GM19463 (cell line): Measurements from ENCODE around the gene KATNAL2.
"Not testable (repeated sequence)": the region's sequence is repeated elsewhere in the genome, so short reads cannot be mapped to it uniquely, and the experiment has no call there.

Experiments used
- ATAC-seq: cut with Tn5 transposase; IDR thresholded peaks from one replicate; pipeline ENCODE4 v1.9.1; 2021; ENCODE audit warnings: mild to moderate bottlenecking, moderate library complexity; ENCODE audit not compliant: unreplicated experiment

The KATNAL2 gene

DNA sequence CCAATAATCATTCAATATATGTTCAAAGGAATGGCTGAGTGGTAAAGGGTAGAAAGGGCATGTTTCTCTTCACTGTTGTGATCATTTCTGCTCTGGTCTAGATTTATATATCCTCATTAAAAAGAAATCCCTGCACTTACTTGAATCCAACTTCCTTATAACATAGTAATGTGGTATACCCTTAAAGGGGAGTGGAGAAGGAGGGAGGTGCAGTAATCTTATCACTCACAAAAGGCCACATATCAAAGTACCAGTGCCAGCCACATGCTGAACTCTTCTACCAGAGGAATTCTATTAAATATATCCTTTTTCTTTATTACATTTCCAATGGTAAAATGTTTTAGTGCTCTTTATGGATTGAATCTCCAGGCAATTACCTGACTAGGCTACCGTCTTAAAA, 3.3 kb downstream of the KATNAL2 start:
- ATAC-seq, result no peak

DNA sequence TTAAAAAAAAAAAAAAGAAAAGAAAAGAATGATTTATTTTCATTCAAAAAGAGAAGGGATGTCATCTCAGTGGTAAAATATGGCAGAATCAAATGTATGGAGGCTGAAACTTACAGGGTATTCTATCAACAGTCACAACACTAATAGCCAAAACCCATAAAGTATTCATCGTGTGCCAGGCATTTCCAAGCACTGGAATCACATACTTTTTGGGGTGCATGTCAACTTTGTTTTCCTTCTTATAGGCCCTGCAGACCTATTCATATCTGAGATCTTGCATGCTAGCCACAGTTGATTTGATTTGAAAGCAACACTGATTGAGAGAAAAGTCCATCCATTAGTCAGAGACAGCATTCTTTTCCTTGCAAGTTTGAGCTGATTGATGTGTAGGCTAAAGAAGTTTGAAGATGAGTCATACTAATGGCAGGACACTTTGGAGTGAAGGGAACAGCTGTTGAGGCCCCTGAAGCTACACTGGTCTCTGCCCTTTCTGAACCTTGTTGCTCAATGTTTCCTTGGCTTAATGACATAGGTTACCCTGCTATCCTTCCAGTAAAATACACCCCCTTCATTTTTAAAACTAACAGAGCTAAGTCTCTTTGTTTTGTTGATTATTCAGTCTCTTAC, 22.0 kb downstream of the KATNAL2 start:
- ATAC-seq, result no peak

DNA sequence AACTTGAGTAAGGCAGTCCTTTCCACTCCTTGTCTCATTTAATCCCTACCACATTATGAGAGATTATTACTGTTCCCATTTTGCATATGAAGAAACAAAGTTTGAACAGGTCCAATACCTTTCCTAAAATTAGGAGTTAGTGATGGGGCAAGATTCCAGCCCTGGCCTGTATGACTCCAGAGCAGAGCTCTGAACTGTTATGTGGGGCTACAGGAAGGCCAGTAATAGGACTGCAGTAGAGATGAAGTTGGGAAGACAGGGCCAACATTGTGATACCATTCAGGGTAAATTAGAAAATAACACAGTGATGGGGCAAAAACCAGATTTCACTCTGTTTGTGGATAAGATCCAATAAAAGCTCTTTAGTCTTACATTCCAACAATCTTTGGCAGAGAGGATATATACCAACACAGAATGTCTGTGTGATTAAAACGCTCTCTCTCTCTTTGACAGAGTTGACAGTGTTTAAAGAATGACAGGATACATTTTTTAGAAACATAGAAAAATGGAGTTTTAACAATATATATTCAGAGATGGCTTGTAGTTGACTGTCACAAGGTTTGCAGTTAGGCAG, 22.7 kb downstream of the KATNAL2 start:
- no peak for ATAC-seq

DNA sequence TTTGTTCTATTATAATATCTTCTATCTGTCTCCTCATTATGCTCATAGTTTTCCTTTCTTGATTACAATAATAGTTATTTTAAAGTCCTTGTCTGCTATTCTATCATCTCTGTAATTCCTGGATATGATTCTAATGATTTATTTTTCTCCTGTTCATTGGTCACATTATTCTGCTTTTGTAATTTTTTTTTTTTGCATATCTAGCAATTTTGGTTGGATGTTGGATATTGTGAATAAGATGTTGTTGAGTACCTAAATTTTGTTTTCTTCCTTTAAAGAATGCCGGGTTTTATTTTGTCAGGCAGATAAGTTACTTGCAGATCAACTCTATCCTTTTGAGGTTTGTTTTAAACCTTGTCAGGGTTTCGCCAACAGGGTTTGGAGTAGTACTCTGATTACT, 25.2 kb downstream of the KATNAL2 start:
- ATAC-seq, result no peak

DNA sequence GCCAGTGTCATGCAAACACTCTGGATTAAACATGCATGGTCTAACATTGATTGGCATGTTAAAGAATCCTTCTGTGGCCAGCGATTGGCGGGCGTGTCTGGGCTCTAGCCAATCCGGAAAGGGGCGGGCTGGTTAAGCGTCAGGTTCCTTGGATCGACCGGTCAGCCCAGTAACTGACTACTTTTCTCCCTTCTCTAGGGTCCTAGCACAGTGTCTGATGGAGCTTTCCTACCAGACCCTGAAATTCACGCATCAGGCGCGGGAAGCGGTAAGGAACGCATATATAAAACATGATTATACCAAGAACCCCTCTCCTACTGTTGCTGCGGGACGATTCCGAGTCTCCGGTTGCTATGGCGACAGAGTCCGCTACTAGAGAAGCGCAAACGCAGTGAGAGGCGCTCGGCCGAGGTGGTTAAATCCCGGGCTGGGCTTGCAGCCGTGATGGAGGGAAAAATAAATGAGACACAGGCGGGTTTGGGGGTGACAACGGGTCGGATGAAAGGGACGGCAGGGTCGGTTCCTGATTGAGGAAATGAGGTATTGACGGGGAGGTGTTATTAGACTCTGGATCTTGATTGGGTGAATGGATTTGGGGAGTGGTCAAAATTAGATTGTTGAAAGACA, 29.4 kb downstream of the KATNAL2 start:
- peak; percentile 98 for ATAC-seq

DNA sequence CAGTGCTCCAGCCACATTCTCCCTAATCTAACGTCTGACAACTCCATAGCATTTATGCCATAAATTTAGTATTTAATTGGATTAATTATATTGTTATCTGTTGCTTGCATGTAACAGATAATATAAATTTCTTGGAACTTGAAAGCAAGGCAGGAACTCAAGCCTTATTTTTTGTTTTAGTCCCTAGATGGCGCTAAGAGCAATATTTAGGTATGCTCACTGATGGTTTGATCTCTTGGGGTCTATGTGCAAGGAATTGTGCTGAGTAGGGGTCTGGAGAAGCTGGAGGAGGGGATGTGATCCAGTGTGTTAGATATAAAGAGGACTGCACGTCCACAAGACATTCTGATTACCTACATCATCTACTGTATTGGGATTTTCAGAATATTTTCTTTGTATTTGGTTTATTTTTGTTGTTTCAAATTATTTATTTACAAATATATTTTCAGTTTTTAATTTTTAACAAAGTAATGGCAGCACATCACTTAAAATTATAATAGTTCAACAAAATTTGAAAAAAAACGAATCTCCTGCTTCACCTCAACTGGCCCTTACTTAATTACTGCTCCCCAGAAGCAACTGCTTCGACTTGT, 32.8 kb downstream of the KATNAL2 start:
- ATAC-seq, result no peak

DNA sequence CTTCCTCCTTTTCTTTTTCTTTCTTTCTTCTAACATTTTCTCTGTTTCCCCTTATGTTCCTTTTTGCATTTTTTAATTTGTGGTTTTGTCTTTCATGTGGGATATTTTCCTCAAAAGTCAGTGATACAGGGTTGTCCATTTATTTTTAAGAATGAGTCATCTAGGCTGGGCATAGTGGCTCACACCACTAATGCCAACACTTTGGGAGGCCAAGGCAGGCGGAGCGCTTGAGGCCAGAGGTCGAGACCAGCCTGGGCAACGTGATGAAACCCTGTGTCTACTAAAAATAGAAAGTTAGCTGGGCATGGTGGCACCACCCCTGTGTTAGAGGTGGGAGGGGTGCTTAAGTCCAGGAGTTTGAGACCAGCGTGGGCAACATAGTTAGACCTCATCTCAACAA, 35.8 kb downstream of the KATNAL2 start:
- no peak for ATAC-seq

DNA sequence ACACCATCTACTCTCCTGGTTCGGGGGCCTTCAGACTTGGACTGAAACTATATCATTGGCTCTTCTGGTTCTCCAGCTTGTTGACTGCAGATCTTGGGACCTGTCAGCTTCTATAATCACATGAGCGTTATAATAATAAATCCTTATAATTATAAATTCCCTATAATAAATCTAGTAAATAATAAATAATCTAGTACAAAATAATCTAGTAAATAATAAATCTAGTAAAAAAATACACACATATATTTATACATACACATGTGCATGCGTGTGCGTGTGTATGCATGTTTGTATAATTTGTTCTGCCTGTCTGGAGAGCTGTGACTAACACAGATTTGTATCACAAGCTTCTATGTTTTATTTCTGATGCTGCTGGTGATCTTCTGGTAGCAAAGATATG, 40.8 kb downstream of the KATNAL2 start:
- no peak for ATAC-seq

DNA sequence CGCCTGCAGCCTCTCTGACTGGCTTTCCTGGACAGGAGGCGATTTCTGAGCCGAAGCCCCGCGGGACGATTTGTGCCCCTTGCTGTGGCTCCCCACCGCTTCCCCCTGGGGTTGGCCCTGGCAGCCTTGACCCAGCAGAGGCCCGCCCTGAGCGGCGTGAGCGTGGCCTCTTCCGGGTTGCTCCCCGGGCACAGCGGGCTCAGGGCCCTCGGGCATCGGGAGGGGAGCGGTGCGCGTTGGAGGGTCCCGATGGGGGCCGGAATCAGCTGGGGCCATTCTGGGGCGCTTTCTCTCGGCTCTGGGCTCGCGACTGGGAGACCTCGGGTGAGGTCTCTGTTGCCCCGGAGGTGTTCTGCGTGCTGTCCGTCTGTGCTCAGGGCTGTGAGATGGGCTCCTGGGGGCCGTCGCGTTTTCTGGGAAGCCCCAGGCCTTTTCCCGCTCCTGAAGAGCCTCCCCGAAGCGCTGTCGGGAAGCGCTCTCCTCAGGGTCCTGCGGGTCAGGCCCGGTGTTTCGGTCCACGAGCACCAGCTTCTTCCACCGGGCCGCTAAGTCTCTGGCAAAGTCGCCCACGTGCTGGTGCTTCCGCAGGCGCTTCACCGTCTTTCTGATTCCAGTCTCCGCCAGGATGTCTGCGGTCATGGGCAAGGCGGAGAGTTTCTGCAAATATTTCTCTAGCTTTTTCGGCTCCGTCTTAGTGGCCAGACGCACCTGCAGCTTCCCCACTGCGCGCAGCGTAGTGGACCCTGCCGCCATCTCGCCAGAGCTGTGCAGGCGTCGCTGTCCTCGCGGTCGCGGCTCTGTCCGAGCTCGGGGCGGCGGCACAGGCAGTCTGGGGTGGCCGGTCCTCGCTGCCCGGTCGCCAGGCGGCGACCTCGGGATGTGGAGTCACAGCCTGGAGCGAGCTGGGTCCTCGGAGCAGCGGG, 46.5 kb downstream of the KATNAL2 start:
- not testable (repeated sequence) for ATAC-seq

DNA sequence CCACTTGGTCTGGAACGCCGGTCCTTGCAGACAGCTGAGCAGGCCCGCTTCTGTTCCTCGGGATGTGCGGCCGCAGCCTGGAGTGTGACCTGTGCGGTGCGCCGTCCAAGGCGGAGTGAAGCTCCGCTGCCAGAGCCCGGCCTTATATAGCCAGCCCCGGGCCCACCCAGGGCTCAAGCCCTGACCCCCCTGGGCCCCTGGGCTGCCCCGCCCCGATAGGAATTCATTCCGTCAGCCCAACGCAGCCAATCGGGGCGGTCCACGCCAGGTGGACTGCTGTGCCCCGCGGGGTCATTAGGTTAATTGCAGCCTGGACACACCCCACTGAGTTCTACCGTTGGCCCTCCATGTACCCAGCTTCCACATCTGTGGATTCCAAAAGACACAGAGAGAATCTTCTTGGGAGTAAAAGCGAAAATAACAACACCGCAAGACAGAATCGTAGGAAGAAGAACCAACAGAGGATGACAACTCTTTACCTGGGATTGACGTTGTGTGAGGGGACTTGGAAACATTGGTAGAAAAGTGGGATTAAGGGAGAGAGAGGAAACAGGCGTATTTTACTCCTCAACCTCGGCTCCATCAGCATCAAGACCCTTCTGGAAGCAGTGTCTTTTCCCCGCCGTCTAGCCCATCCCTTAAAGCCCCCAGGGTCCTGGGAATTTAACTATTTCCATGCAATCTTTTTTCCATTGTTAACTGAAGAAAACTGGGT, 47.3 kb downstream of the KATNAL2 start:
- not testable (repeated sequence) for ATAC-seq

DNA sequence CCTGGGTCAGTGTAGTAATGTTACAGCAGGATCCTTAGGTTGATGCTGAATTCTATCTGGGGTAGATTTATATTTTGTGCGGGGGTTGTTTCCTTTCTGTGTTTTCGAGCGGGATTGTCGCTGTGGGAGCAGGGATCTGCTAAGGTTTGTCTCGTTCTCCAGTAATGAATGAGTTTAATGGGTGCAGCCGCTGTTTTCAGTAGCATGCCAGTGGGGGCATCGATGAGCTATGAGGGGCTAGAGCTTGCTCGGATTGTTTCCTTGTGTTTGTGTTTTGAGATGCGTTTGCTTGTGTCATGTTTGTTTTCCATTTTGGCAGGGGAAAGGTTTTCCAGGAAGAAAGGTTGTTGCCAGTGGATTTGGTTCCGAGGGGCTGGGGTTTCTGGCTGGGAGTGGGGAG, 48.9 kb downstream of the KATNAL2 start:
- ATAC-seq, result not testable (repeated sequence)

DNA sequence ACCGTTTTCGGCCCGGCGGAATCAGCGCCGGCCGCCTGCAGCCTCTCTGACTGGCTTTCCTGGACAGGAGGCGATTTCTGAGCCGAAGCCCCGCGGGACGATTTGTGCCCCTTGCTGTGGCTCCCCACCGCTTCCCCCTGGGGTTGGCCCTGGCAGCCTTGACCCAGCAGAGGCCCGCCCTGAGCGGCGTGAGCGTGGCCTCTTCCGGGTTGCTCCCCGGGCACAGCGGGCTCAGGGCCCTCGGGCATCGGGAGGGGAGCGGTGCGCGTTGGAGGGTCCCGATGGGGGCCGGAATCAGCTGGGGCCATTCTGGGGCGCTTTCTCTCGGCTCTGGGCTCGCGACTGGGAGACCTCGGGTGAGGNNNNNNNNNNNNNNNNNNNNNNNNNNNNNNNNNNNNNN, 52.1 kb downstream of the KATNAL2 start:
- not testable (repeated sequence) for ATAC-seq

DNA sequence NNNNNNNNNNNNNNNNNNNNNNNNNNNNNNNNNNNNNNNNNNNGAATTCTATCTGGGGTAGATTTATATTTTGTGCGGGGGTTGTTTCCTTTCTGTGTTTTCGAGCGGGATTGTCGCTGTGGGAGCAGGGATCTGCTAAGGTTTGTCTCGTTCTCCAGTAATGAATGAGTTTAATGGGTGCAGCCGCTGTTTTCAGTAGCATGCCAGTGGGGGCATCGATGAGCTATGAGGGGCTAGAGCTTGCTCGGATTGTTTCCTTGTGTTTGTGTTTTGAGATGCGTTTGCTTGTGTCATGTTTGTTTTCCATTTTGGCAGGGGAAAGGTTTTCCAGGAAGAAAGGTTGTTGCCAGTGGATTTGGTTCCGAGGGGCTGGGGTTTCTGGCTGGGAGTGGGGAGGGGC, 102.5 kb downstream of the KATNAL2 start:
- ATAC-seq, result not testable (repeated sequence)

DNA sequence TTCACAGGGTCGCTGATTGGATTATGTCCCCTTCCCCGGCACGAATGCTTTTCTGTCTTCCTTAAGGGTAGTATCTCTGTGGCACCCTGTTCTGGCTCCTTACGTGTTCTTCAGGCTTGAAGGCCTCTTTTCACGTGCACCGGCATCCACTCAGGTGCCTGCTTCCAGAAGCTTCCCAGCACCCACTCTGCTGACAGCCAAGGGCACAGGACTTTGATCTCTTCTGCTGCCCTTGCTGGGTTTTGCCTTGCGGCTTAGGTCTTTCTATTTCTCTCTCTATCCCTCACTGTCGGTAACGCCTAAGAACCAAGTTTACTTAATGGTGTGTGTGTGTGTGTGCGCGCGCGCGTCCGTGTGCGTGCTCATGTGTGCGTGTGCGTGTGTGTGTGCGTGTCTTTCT, 103.4 kb downstream of the KATNAL2 start:
- ATAC-seq, result not testable (repeated sequence)

DNA sequence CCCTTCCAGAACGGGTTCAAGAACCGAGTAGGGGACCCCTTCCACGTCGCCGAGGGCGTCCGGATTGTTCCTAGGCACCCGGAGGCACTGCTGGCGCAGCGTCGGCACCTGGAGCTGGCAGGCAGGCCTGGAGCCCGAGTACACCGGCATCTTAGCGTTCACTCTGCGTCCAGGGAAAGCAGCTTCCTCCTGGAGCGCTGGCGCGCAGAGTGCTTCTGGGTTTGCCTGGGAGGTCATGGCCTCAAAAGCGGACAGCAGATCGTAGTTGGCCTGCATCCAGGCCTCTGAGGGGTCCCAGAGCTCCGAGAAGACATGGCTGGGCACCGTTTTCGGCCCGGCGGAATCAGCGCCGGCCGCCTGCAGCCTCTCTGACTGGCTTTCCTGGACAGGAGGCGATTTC, 105.4 kb downstream of the KATNAL2 start:
- not testable (repeated sequence) for ATAC-seq

DNA sequence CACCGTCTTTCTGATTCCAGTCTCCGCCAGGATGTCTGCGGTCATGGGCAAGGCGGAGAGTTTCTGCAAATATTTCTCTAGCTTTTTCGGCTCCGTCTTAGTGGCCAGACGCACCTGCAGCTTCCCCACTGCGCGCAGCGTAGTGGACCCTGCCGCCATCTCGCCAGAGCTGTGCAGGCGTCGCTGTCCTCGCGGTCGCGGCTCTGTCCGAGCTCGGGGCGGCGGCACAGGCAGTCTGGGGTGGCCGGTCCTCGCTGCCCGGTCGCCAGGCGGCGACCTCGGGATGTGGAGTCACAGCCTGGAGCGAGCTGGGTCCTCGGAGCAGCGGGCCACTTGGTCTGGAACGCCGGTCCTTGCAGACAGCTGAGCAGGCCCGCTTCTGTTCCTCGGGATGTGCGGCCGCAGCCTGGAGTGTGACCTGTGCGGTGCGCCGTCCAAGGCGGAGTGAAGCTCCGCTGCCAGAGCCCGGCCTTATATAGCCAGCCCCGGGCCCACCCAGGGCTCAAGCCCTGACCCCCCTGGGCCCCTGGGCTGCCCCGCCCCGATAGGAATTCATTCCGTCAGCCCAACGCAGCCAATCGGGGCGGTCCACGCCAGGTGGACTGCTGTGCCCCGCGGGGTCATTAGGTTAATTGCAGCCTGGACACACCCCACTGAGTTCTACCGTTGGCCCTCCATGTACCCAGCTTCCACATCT, 106.5 kb downstream of the KATNAL2 start:
- not testable (repeated sequence) for ATAC-seq

DNA sequence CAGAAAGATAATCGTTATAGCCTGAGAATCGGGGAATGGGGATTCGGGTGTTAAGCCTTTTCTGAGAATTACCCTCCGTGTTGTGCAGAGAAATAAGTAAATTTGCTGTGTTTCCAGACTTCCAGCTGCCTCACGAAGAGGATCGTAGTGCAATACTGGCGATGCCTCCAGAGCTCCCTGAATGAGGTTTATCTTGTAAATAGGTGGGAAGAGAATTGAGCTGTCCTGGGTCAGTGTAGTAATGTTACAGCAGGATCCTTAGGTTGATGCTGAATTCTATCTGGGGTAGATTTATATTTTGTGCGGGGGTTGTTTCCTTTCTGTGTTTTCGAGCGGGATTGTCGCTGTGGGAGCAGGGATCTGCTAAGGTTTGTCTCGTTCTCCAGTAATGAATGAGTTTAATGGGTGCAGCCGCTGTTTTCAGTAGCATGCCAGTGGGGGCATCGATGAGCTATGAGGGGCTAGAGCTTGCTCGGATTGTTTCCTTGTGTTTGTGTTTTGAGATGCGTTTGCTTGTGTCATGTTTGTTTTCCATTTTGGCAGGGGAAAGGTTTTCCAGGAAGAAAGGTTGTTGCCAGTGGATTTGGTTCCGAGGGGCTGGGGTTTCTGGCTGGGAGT, 108.3 kb downstream of the KATNAL2 start:
- not testable (repeated sequence) for ATAC-seq

DNA sequence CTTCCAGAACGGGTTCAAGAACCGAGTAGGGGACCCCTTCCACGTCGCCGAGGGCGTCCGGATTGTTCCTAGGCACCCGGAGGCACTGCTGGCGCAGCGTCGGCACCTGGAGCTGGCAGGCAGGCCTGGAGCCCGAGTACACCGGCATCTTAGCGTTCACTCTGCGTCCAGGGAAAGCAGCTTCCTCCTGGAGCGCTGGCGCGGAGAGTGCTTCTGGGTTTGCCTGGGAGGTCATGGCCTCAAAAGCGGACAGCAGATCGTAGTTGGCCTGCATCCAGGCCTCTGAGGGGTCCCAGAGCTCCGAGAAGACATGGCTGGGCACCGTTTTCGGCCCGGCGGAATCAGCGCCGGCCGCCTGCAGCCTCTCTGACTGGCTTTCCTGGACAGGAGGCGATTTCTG, 111.3 kb downstream of the KATNAL2 start:
- not testable (repeated sequence) for ATAC-seq

DNA sequence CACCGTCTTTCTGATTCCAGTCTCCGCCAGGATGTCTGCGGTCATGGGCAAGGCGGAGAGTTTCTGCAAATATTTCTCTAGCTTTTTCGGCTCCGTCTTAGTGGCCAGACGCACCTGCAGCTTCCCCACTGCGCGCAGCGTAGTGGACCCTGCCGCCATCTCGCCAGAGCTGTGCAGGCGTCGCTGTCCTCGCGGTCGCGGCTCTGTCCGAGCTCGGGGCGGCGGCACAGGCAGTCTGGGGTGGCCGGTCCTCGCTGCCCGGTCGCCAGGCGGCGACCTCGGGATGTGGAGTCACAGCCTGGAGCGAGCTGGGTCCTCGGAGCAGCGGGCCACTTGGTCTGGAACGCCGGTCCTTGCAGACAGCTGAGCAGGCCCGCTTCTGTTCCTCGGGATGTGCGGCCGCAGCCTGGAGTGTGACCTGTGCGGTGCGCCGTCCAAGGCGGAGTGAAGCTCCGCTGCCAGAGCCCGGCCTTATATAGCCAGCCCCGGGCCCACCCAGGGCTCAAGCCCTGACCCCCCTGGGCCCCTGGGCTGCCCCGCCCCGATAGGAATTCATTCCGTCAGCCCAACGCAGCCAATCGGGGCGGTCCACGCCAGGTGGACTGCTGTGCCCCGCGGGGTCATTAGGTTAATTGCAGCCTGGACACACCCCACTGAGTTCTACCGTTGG, 112.4 kb downstream of the KATNAL2 start:
- not testable (repeated sequence) for ATAC-seq
